HG03575 (cell line): ENCODE measurements around the gene ESF1.
"Not testable (repeated sequence)": the region's sequence is repeated elsewhere in the genome, so short reads cannot be mapped to it uniquely, and the experiment has no call there.

Experiments
- ATAC-seq: cut with Tn5 transposase; IDR thresholded peaks from one replicate; pipeline ENCODE4 v1.9.1; 2021; ENCODE audit not compliant: unreplicated experiment, insufficient number of reproducible peaks, low FRiP score; ENCODE audit errors: extremely low read depth

ESF1 gene

DNA sequence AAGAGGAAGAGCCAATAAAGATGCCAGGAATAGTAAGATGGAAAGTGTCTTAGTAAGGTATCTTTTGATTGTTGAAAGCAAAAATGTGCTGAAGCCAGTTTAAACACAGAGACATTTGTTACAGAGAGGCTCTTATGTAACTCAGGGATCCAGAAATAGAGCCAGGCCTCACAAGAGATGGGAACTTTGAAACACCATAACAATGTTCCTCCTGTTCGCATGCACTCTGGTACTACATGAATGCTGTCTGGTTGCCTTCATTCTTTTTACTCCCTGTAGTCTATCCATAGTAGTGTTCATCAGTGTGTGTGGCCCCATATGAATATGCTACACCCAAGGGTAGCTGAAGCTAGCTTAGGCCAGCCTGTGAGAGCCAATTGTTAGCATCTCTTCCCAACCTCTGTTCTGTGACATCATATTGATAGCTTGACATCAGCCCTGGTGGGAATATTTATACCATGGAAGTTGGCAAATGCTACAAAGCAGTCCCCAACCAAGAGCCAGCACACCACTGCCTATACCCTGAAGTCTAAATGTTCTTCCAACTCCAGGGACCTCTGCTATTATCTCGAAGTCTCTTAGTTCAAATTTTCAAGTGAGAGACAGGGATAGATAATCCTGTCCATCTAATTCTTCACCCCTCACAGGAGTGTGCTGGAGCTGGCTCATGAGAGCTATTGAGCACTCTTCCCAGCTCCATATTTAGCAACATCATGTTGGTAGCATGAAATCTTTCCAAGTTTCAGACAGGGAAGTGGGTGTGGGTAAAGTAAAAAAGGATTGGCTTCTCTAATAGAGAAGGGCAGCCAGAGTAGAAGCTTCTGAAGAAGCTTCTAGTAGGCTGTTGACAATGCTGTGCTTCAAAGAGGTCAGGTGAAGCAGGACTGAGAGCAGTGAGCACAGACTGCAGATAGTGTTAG lies 7.1 kb upstream of the ESF1 start:
- no peak for ATAC-seq

DNA sequence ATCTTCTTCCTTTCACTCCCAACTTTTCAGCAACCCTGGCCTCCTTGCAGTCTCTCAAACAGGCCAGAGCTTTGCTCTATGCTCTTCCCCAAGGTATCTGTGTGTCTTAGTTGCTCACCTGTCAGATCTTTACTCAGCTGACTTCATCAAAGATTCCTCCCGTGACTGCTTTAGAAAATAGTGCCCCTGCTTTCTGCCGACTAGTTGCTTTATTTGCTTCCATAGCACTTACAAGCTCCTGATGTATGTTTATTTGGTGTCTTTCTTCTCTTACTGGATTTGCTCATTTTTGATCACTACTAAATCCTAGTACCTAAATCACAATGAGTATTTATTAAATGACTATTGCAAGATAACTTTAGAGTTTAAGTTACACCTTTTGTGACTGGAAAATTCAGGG lies 6.0 kb upstream of the ESF1 start:
- ATAC-seq = no peak

GRCh38 chr20:13788167-13788834 lies 3.6 kb upstream of the ESF1 start:
- no peak for ATAC-seq

DNA sequence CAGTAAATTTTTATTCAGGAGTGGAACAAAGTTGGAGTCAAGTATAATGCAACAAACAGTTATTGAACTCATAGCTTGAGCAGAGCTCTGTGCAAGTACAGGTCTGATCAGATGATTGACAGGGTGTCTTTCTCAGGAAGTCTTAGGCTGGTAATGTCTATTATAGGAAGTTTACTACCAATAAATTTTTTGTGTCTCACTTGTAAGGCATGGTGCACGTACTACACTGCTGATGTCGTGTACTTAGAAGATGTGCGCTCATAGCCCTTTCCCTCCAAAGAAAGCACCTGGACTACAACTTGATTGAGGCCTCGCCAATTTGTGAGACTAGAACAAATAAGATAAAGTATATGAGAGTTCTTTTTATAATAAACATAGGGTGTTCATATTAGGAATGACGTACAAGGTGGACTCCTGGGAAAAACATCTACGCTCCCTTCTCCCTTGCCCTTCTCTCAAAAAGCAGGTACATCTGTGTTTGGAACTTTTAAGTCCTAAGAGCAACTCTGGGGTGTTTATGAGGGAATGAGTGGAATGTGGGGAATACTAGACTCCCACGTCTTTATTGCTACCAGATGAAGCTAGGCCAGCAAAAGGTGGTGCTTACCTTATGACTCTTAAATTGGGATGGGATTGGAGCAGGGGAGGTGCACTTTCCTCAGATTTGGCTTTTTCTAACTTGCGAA lies 1.6 kb upstream of the ESF1 start:
- ATAC-seq = no peak

- ATAC-seq = no peak
Observed at GRCh38 chr20:13784271-13784892, 337 bp downstream of the ESF1 start.

DNA sequence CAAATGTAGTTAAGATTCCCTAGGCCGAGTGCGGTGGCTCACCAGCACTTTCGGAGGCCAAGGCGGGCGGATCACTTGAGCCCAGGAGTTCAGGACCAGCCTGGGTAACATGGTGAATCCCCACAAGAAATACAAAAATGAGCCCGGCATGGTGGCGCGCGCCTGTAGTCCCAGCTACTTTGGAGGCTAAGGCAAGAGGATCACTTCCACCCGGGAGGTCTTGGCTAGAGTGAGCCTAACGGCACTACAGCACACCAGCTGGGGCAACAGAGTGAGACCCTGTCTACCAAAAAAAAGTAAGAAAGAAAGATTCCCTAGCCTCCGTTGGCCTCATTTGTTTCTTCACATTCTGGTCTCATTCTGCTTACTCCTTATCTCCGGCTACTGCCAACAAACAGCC lies 1.2 kb downstream of the ESF1 start:
- no peak for ATAC-seq

DNA sequence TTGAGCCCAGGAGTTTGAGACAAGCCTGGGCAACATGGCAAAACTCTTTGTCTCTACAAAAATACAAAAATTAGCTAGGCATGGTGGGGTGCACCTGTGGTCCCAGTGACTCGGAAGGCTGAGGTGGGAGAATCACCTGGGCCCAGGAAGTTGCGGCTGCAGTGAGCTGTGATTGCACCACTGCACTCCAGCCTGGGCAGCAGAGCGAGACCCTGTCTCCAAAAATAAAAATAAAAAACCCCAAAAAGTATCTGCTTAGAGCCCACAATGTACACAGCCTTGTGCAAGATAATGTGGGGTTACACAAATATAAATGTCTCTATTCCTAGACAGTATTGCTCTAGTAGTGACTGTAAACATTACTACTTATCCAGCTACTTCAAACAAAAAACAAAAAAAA lies 5.9 kb downstream of the ESF1 start:
- peak; percentile 80 for ATAC-seq

- ATAC-seq = no peak
Observed at GRCh38 chr20:13777171-13777601, 7.5 kb downstream of the ESF1 start.

DNA sequence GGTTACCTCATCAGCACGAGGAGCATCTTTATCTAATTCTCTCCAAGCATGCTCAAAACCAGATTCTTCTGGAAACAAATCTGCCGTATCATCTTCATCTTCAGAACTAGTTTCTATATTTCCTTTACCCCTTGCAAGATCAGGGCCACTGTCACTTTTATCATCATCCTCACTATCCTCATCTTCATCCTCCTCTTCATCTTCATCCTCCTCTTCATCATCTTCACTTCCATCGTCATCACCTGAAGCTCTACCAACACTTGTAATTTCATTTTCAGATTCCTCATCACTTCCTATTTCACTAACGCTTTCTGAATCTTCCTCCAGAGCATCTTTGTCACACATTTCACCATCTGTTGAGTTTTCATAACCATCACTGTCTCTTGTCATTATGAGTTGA lies 8.9 kb downstream of the ESF1 start:
- no peak for ATAC-seq

DNA sequence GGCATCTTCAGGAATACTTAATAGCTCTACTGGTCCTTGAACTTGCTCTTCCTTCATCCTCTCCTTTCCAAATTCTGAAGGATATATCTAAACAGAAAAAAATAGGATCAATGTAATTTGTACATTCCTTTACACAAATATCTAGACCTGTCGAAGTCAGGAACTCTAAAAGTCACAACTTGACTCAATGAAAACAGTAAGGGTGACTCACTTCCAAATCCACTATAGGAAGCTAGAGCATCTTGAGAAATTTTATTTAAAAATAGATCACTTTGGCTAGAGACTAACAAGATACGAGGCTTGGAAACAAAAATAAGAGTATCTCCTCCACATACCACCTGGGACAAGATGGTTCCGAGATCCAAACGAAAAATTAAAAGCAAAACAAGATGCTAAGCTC lies 12.2 kb downstream of the ESF1 start:
- ATAC-seq = no peak

DNA sequence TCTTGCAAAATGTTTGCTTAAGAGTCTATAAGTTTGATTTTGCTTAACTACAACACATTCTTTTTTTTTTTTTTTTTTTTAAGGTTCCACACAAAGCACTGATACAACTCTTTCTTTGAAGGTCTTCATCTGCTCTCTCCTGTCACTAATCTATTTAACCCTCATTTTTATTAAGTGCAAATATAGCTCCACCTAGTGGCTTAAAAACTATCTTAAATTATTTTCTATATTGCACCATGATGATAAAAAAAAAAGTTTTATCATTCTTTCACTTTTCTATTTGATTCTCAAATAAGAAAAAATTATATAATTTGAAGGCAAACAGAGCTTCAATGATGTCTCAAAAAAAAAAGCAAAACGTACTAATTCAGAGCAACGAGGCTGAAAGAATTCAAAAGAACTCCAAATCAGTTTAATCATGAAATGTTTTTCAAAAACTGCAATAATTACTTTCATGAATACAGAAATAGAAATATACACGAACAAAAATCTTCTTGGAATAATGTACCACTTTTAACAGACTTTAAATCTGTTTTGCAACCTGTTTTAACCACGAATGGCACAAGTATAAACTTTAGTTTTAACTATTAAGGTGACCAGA lies 12.8 kb downstream of the ESF1 start:
- no peak for ATAC-seq

- ATAC-seq = no peak
Observed at GRCh38 chr20:13770141-13770540, 14.6 kb downstream of the ESF1 start.

DNA sequence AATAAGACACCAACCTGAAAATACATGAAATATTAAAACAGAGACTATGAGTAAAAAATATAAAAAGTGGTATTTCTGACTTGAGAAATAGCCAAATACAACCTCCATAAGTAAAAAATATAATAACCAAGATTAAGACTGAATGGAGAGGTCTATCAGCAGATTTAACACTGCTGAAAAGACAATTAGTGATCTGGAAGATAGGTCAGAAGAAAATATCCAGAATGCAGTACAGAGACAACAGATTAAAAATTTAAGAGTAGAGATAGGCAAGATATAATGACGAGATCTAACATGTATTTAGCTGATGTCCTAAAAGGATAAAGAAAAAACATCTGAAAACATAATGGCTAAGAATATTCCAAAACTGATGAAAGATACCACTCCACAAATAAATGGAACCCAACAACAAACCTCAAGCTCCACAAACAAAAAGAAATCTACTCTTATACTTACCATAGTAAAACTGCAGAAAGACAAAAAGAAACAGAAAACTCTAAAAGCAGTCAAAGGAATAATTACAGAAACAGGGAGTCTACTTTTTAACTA lies 18.8 kb downstream of the ESF1 start:
- no peak for ATAC-seq

DNA sequence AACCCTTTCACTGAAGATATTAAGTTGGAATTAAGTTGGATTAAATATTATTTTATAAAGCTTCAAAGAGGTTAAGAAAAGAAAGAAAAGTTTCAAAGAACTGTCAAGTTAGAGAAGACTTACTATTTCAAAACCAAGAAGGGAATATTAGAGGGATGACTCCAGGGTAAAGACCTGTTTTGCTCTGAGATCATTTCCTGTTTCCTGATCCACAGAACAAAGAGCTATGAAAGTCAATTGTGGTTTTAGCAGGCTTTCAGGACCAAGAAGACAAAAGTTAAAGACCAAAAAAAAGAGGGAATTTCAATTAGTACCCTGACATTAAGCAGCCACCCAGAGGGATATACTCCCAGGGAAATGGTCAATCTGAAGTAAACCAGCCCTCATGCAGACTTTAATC lies 19.4 kb downstream of the ESF1 start:
- no peak for ATAC-seq

DNA sequence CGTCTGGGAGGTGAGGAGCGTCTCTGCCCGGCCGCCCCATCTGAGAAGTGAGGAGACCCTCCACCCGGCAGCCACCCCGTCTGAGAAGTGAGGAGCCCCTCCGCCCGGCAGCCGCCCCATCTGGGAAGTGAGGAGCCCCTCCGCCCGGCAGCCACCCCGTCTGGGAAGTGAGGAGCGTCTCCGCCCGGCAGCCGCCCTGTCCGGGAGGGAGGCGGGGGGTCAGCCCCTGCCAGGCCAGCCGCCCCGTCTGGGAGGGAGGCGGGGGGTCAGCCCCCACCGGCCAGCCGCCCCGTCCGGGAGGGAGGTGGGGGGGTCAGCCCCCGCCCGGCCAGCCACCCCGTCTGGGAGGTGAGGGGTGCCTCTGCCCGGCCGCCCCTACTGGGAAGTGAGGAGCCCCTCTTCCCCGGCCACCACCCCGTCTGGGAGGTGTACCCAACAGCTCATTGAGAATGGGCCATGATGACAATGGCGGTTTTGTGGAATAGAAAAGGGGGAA lies 24.2 kb downstream of the ESF1 start:
- ATAC-seq = not testable (repeated sequence)

GRCh38 chr20:13758884-13759283 lies 25.8 kb downstream of the ESF1 start:
- no peak for ATAC-seq

DNA sequence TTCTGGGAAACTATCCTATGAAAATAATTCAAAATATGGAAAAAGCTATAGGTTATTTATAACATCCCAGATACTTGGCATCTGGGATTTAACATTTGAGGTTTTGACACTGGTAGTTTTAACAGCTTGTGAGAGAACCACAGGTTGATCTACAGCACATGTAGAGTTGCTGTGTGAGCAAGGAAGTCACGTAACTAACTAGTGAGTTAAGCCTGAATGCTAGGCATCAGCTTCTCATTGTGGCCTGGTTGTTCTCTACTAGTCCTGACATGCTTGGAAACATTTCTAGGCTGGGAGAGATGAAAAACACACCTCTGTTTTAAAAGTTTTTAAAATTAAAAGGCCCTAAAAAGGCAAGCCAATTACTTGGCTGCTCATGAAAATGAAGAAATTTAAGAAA lies 28.2 kb downstream of the ESF1 start:
- no peak for ATAC-seq

- no peak for ATAC-seq
Observed at GRCh38 chr20:13755809-13756208, 28.9 kb downstream of the ESF1 start.
